ENCODE results near the gene DCTN1. TPM values are rescaled to one million over a fixed set of nuclear protein-coding genes. Genes with fewer than 3 reads are reported as not detected.
"Not testable (repeated sequence)": the region's sequence is repeated elsewhere in the genome, so short reads cannot be mapped to it uniquely, and the experiment has no call there.

The DCTN1 gene
- total and polyA plus RNA-seq, 2 donors (not counting 1 experiment from before 2014, with no cell fraction given), result 133 to 228 TPM

DNA sequence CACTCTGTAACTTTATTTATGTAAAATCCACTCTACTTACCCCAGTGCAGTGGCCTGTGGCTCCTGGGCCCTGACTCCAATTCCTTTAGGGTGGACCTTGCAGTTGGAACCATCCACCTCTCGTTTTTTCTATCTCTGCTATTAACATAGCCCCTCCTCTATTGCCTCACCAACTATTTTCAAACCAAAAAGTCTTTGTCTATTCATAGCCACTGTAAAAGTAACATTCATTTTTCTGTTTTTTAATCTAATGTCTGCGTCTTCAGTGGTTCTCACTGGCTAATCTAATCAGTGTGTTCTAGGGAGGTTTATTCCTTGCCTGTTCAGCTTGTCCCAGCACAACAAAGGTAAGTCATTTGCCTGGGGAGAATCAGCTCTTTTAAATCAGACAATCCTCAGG, 36.8 kb downstream of the DCTN1 start, which contains the start of gene SLC4A5:
Gene SLC4A5, minus strand, starts transcription at position 101 of the 400 bp plus-strand sequence. CDS start 28,393 bp downstream, outside the sequence.
- DNase-seq (ENCODE audit: low read depth in 2 of 2), result no peak
- no peaks in the 10 kb centered on the region for H3K36me3 ChIP-seq (ENCODE audit: control insufficient read depth, insufficient read depth, low read length)
- H3K9ac ChIP-seq (ENCODE audit: insufficient read depth, low read length), result no peak within 1 kb of the TSS
- no peak within 1 kb of the TSS for H3K4me3 ChIP-seq (replicated peaks in 1 of 4; ENCODE audit: control extremely low read depth in 1 of 4, insufficient read depth in 1 of 4, low read depth in 3 of 4, low read length in 4 of 4)
- no peaks in the 10 kb centered on the region for H4K20me1 ChIP-seq (ENCODE audit: control insufficient read depth, extremely low read depth, insufficient read depth, low read length)
- H3K27ac ChIP-seq (ENCODE audit: insufficient read depth, low read length), result no peak within 1 kb of the TSS
- no peak within 1 kb of the TSS for H2AFZ ChIP-seq (ENCODE audit: low read length)
- TF ChIP-seq, protein P1, sequence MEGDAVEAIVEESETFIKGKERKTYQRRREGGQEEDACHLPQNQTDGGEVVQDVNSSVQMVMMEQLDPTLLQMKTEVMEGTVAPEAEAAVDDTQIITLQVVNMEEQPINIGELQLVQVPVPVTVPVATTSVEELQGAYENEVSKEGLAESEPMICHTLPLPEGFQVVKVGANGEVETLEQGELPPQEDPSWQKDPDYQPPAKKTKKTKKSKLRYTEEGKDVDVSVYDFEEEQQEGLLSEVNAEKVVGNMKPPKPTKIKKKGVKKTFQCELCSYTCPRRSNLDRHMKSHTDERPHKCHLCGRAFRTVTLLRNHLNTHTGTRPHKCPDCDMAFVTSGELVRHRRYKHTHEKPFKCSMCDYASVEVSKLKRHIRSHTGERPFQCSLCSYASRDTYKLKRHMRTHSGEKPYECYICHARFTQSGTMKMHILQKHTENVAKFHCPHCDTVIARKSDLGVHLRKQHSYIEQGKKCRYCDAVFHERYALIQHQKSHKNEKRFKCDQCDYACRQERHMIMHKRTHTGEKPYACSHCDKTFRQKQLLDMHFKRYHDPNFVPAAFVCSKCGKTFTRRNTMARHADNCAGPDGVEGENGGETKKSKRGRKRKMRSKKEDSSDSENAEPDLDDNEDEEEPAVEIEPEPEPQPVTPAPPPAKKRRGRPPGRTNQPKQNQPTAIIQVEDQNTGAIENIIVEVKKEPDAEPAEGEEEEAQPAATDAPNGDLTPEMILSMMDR (conservative IDR thresholded peaks at IDR 0.05 in 1 of 2, IDR thresholded peaks at IDR 0.05 in 1 of 2; ENCODE audit: low read depth in 1 of 2, low read length in 2 of 2), result no peak
- TF ChIP-seq EZH2 (IDR thresholded peaks at IDR 0.05; ENCODE audit: low read length, missing control alignments), result no peak
- H3K27me3 ChIP-seq (ENCODE audit: control insufficient read depth, insufficient read depth, low read length), result peaks cover 3% of the 10 kb centered on the region
- no peaks in the 10 kb centered on the region for H3K4me1 ChIP-seq (ENCODE audit: control insufficient read depth, extremely low read depth, insufficient read depth, low read length)
- no peaks in the 10 kb centered on the region for H3K9me3 ChIP-seq (ENCODE audit: control insufficient read depth, insufficient read depth, low read depth, low read length)
- H3K4me2 ChIP-seq (ENCODE audit: extremely low read depth, insufficient read depth, low read length), result no peak within 1 kb of the TSS
- H3K79me2 ChIP-seq (ENCODE audit: control insufficient read depth, insufficient read depth, low read length), result no peaks in the 10 kb centered on the region

DNA sequence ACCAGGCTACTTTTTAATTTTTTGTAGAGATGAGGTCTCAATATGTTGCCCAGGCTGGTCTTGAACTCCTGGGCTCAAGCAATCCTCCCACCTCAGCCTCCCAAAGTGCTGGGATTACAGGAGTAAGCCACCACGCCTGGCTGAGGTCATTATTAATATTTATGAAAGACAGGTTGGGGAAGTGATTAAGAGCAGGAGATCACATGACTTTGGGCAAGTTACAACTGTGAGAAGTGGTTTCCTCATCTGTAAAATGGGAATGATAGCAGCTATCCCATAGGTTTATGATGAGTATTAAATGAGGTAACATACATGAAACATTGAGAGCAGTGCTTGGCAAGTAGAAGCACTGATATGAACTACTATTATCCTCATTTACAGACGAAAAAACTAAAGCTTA, 43.9 kb downstream of the DCTN1 start:
- not testable (repeated sequence) for H3K4me3 ChIP-seq (replicated peaks in 1 of 4; ENCODE audit: control extremely low read depth in 1 of 4, insufficient read depth in 1 of 4, low read depth in 3 of 4, low read length in 4 of 4); DNase-seq (ENCODE audit: low read depth in 2 of 2); H3K4me2 ChIP-seq (ENCODE audit: extremely low read depth, insufficient read depth, low read length); H3K4me1 ChIP-seq (ENCODE audit: control insufficient read depth, extremely low read depth, insufficient read depth, low read length); H3K9ac ChIP-seq (ENCODE audit: insufficient read depth, low read length); H4K20me1 ChIP-seq (ENCODE audit: control insufficient read depth, extremely low read depth, insufficient read depth, low read length); H3K79me2 ChIP-seq (ENCODE audit: control insufficient read depth, insufficient read depth, low read length); H3K27me3 ChIP-seq (ENCODE audit: control insufficient read depth, insufficient read depth, low read length); H2AFZ ChIP-seq (ENCODE audit: low read length); H3K9me3 ChIP-seq (ENCODE audit: control insufficient read depth, insufficient read depth, low read depth, low read length); H3K27ac ChIP-seq (ENCODE audit: insufficient read depth, low read length); H3K36me3 ChIP-seq (ENCODE audit: control insufficient read depth, insufficient read depth, low read length)

DNA sequence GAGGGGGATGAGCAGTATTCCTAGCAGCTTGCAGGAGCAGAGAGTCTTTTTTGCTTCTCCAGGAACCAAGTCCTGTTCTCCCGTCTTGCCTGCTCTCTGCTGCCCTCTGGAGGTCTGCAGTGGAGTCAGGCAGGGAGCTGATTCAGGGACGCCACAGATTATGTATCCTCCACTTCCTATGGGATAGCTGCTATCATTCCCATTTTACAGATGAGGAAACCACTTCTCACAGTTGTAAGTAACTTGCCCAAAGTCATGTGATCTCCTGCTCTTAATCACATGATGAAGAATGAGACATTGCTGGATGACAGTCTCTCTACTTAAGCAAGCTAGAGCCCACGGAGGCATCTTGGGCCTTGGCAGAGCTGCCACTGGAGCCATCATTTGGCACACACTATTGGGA, 45.2 kb downstream of the DCTN1 start:
- Histone ChIP-seq H3K4me1 (ENCODE audit: control insufficient read depth, extremely low read depth, insufficient read depth, low read length) (no peaks in the 10 kb centered on the region), H3K27ac (ENCODE audit: insufficient read depth, low read length) (no peak overlapping the region), H3K36me3 (ENCODE audit: control insufficient read depth, insufficient read depth, low read length) (no peaks in the 10 kb centered on the region), H3K79me2 (ENCODE audit: control insufficient read depth, insufficient read depth, low read length) (no peaks in the 10 kb centered on the region), H2AFZ (ENCODE audit: low read length) (no peak overlapping the region), H3K27me3 (ENCODE audit: control insufficient read depth, insufficient read depth, low read length) (no peaks in the 10 kb centered on the region), H3K9me3 (ENCODE audit: control insufficient read depth, insufficient read depth, low read depth, low read length) (no peaks in the 10 kb centered on the region), H3K4me3 (replicated peaks in 1 of 4; ENCODE audit: control extremely low read depth in 1 of 4, insufficient read depth in 1 of 4, low read depth in 3 of 4, low read length in 4 of 4) (no peak overlapping the region), H3K4me2 (ENCODE audit: extremely low read depth, insufficient read depth, low read length) (no peak overlapping the region), H4K20me1 (ENCODE audit: control insufficient read depth, extremely low read depth, insufficient read depth, low read length) (no peaks in the 10 kb centered on the region), H3K9ac (ENCODE audit: insufficient read depth, low read length) (no peak overlapping the region)
- DNase-seq (ENCODE audit: low read depth in 2 of 2), result peak; percentile 56 to 75
- TF ChIP-seq, protein P1 (conservative IDR thresholded peaks at IDR 0.05 in 1 of 2, IDR thresholded peaks at IDR 0.05 in 1 of 2; ENCODE audit: low read depth in 1 of 2, low read length in 2 of 2), result peak; percentile 94 to 96
- no peak for TF ChIP-seq EZH2 (IDR thresholded peaks at IDR 0.05; ENCODE audit: low read length, missing control alignments)
